Right lobe of liver (tissue), 6 donors: ENCODE measurements around the gene HSD17B8. TPM values are rescaled to one million over a fixed set of nuclear protein-coding genes. Genes with fewer than 3 reads are reported as not detected.

Experiments
- ATAC-seq, 4 donors: fragments of 200-7000 bp; cut with Tn5 transposase; one replicate each; pipeline ENCODE4 v1.9.1; 2020; ENCODE audit warnings: mild to moderate bottlenecking in 4 of 4, moderate library complexity in 4 of 4
- DNase-seq, 3 donors: peaks; one replicate each; pipeline ENCODE4 v3.0.0-alpha.2; 2020
- H3K27ac ChIP-seq, 3 donors: fragments of 200-600 bp; one replicate each; pipeline ENCODE4 v1.8.0; 2022
- H3K27me3 ChIP-seq, 2 donors: fragments of 200-600 bp; one replicate each; pipeline ENCODE4 v1.8.0; 2022
- H3K36me3 ChIP-seq, 4 donors: fragments of 200-600 bp; sonication (generic) in 1 of 4; one replicate each; pipeline versions ENCODE4 v1.5.1 to v1.8.0; 2017 to 2022; ENCODE audit warnings: control low read depth in 1 of 4
- H3K4me1 ChIP-seq, 4 donors: fragments of 200-600 bp; sonication (generic) in 1 of 4; one replicate each; pipeline versions ENCODE4 v1.5.1 to v1.8.0; 2017 to 2022; ENCODE audit warnings: control low read depth in 1 of 4
- H3K4me3 ChIP-seq, 3 donors: fragments of 200-600 bp; one replicate each; pipeline ENCODE4 v1.8.0; 2022
- H3K9me3 ChIP-seq, 4 donors: fragments of 200-600 bp; sonication (generic) in 1 of 4; one replicate each; pipeline versions ENCODE4 v1.5.1 to v1.8.0; 2017 to 2022; ENCODE audit warnings: control low read depth in 1 of 4
- CTCF ChIP-seq, 4 donors: fragments of 200-600 bp in 3 of 4; fragments of 450-650 bp in 1 of 4; IDR thresholded peaks; one replicate each; pipeline versions ENCODE4 v1.5.1 to v1.8.0; 2016 to 2022; ENCODE audit warnings: antibody characterized with exemption in 4 of 4, mild to moderate bottlenecking in 2 of 4
- POLR2A ChIP-seq: fragments of 450-650 bp; IDR thresholded peaks from one replicate; pipeline ENCODE4 v1.6.1; 2017; ENCODE audit warnings: antibody characterized with exemption, mild to moderate bottlenecking
- WGBS: methylation state at CpG from one replicate; pipeline ENCODE4 v1.1.6; 2018; ENCODE audit warnings: low coverage, low lambda C conversion rate; ENCODE audit not compliant: insufficient coverage; ENCODE audit errors: missing lambda C conversion rate; 5-methylcytosine and 5-hydroxymethylcytosine counted together
- intact Hi-C, 2 donors: fragments of 100-400 bp; cut with DNase I; formaldehyde crosslinking; loops; one replicate each; pipeline versions ENCODE4 v1.11.2 to v1.14.1; 2022
- total RNA-seq, 6 experiments: library from RNA; depleted of rRNA in 2 of 6; stranded (reverse); fragments of >200 nt in 2 of 6; fragmentation: NEBNext Ultra II Directional in 3 of 6; extraction: Animal tissue kit (Norgen Biotek cat#: 25700) in 3 of 6; gene quantifications; one replicate each; pipeline versions ENCODE4 v1.1.0 to v1.2.4, GENCODE V29; 2016 to 2023
- donor health status: DM: no; HTN: yes; CAD: no.
- donor health status: DM: no; HTN: no; CAD: no.
- donor health status: DM: no; HTN: no; CAD: no.
- donor health status: DM: no; HTN: yes; CAD: no.
- donor health status: DM: no; HTN: yes; CAD: no.

HSD17B8 gene
- total RNA-seq, 6 experiments from 2014 or later = 14.3 to 39.8 (median 33.8) TPM

DNA sequence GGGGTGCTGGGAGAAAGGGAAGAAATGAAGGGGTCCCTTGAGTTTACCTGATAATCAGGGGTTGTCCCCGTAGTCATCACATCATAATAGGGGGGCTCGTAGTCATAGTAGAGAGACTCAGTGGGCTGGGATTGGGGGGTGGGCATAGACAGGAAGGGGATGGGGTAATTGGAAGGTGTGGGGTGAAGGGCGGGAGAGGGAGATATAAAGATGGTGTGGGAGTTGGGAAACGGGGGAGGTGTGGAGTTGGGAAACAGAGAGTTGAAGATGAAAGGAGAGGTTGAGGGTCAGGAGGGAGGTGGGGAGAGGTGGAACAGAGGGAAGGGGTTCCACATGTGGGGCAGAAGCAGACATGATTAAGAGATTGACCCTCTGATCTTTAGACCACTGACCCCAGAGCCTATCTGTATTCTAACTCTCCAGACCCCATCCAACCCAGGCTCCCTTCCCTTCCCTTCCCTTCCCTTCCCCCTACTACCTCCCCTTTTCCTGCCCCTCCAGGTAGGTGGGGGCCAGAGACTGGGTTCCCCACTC is 18.7 kb upstream of the HSD17B8 start:
- TF ChIP-seq CTCF (IDR thresholded peaks at IDR 0.05) (no peak), POLR2A (no peak)
- Histone ChIP-seq H3K36me3 (no peaks in the 10 kb centered on the region), H3K4me1 (no peaks in the 10 kb centered on the region), H3K27ac (no peak overlapping the region), H3K4me3 (no peak overlapping the region), H3K9me3 (no peaks in the 10 kb centered on the region), H3K27me3 (no peaks in the 10 kb centered on the region)
- intact Hi-C loops = no loop called here
- ATAC-seq = no peak
- no peak for DNase-seq
- 77% methylated on average over 4 of the region's 4 CpGs for WGBS

- H3K27ac ChIP-seq = no peak overlapping the region
- TF ChIP-seq POLR2A = no peak
- no peak for TF ChIP-seq CTCF (IDR thresholded peaks at IDR 0.05)
- 100% methylated on average over 1 of the region's 1 CpG for WGBS
- ATAC-seq (no peak), DNase-seq (no peak)
- H3K9me3 ChIP-seq = no peaks in the 10 kb centered on the region
- H3K4me1 ChIP-seq = no peaks in the 10 kb centered on the region
- no peak overlapping the region for H3K4me3 ChIP-seq
- no peaks in the 10 kb centered on the region for H3K36me3 ChIP-seq
- no peaks in the 10 kb centered on the region for H3K27me3 ChIP-seq
- intact Hi-C loops = no loop called here
These were observed 16.6 kb upstream of the HSD17B8 start for GRCh38 chr6:33187809-33188208.

- DNase-seq (no peak), ATAC-seq (no peak)
- peaks cover 0 to 1% (median 0%) of the 10 kb centered on the region in 4 donors for H3K36me3 ChIP-seq
- intact Hi-C loops = no loop called here
- no peaks in the 10 kb centered on the region for H3K4me1 ChIP-seq
- WGBS = no CpG with 5 or more reads among the region's 8 CpGs
- TF ChIP-seq CTCF (IDR thresholded peaks at IDR 0.05) (no peak), POLR2A (no peak)
- H3K9me3 ChIP-seq = no peaks in the 10 kb centered on the region
- H3K4me3 ChIP-seq = no peak overlapping the region
- no peaks in the 10 kb centered on the region for H3K27me3 ChIP-seq
- no peak overlapping the region for H3K27ac ChIP-seq
These were observed 15.3 kb upstream of the HSD17B8 start for GRCh38 chr6:33189164-33189563.

- no peaks in the 10 kb centered on the region for H3K27me3 ChIP-seq
- no peaks in the 10 kb centered on the region for H3K4me1 ChIP-seq
- 53% methylated on average over 6 of the region's 7 CpGs for WGBS
- DNase-seq (no peak), ATAC-seq (no peak)
- H3K36me3 ChIP-seq = peaks cover 0 to 8% (median 3%) of the 10 kb centered on the region in 4 donors
- H3K4me3 ChIP-seq = no peak overlapping the region
- H3K27ac ChIP-seq = no peak overlapping the region
- intact Hi-C loops = no loop called here
- TF ChIP-seq POLR2A (no peak), CTCF (IDR thresholded peaks at IDR 0.05) (no peak)
- H3K9me3 ChIP-seq = no peaks in the 10 kb centered on the region
These were observed 14.6 kb upstream of the HSD17B8 start for GRCh38 chr6:33189625-33190448.
